HG03066 (cell line): ENCODE results near the gene DDA1.

Source experiments
- ATAC-seq: cut with Tn5 transposase; IDR thresholded peaks from one replicate; pipeline ENCODE4 v1.9.1; 2021; ENCODE audit warnings: low read depth; ENCODE audit not compliant: unreplicated experiment

The DDA1 gene

GRCh38 chr19:17309965-17310461, 650 bp downstream of the DDA1 start:
- ATAC-seq, result no peak

GRCh38 chr19:17311455-17312188, 2.3 kb downstream of the DDA1 start:
- no peak for ATAC-seq

GRCh38 chr19:17312189-17313113, 3.1 kb downstream of the DDA1 start:
- ATAC-seq, result no peak

- no peak for ATAC-seq
Measured at GRCh38 chr19:17314007-17314593, 4.7 kb downstream of the DDA1 start.

- no peak for ATAC-seq
Measured at GRCh38 chr19:17318966-17319365, 9.6 kb downstream of the DDA1 start.

GRCh38 chr19:17319473-17320238, 10.3 kb downstream of the DDA1 start:
- ATAC-seq, result no peak

- no peak for ATAC-seq
Measured at GRCh38 chr19:17320435-17320834, 11.1 kb downstream of the DDA1 start.

- ATAC-seq, result no peak
Measured at GRCh38 chr19:17321655-17322489, 12.5 kb downstream of the DDA1 start.

GRCh38 chr19:17322854-17323253, 13.5 kb downstream of the DDA1 start:
- ATAC-seq, result no peak

GRCh38 chr19:17323300-17323963, 14.1 kb downstream of the DDA1 start:
- ATAC-seq, result no peak

- ATAC-seq, result no peak
Measured at GRCh38 chr19:17323964-17324332, 14.6 kb downstream of the DDA1 start.

GRCh38 chr19:17324357-17325114, 15.2 kb downstream of the DDA1 start:
- no peak for ATAC-seq

GRCh38 chr19:17325133-17325532, 15.8 kb downstream of the DDA1 start:
- no peak for ATAC-seq

- ATAC-seq, result no peak
Measured at GRCh38 chr19:17325881-17326594, 16.7 kb downstream of the DDA1 start.

- ATAC-seq, result no peak
Measured at GRCh38 chr19:17326595-17326966, 17.2 kb downstream of the DDA1 start.

GRCh38 chr19:17327068-17327653, 17.8 kb downstream of the DDA1 start:
- no peak for ATAC-seq
